Superior temporal gyrus (tissue), 1 donor: ENCODE results near the gene TMUB2.

Experiments used
- DNase-seq: peaks from one replicate; pipeline ENCODE4 v3.0.0-alpha.2; 2016; ENCODE audit errors: extremely low spot score

TMUB2 gene

DNA sequence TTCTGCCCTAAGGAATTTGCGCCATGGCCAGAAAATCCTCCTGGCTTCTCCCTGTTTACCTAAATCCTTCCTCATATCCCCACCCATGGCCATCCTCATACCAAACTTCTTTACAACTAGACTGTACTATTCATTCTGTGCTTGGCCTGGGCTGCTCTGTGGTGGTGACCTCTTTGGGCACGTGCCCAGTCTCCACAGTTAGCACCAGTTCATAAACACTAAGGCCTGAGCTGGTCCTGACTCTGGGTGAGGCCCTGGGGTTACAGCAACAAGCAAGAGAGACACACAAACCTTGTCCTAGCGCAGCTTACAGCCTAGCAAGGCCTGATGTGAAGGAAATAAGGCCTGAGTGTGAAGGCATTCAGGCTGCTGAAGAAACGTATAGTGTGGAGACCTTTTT, 16.0 kb downstream of the TMUB2 start:
- no peak for DNase-seq

DNA sequence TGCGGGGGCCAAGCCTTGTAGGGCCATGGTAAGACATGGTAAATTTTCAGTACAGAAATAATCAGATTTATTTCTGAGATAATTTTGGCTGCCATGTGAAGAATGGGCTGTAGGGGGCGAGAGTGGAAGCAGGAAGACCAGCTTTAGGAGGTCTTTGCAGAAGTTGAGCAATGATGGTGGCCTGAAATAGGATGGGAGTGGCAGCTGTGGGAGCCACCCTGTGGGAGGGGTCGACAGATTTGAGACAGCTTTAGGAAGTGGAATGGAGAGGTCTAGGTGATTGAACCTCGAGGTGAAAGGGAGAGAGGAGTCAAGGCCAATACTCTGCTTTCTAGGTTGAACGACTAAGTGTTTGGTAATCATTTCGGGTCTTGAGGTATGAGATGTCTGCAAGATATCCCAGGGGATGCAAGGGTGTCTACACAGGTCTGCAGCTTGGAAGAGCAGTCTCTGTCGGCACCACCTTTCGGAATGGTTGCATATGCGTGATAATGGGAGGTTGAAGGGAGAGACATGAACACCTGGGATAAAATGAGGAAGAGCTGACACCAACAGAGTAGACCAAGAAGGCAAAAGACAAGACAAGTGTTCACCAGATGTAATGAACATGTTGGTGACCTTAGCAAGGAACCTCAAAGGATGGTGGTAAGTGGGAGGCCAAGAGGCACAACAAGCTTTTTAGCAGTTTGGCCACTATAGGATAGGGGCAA, 17.1 kb downstream of the TMUB2 start:
- peak; percentile 38 for DNase-seq

DNA sequence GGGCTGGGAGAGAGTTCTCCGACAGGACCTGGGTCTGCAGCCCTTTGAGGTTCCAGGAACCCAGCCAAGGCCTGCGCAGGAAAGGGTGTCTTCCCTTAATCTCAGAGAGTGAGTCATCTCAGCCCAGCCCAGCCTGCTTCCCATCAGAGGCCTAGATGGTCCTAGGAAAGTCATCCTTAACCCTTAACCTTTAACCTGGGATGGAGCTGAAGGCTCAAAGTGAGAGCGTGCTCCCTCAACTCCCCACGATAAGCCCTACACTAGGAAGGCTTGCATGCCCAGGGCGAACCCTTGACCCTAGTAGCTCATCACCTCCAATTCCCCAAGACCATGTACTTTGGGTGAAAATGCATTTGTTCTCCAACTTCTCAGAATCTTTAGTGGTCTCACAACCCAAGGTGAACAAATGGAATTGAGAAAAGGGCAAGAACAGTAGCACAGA, 17.7 kb downstream of the TMUB2 start:
- no peak for DNase-seq

DNA sequence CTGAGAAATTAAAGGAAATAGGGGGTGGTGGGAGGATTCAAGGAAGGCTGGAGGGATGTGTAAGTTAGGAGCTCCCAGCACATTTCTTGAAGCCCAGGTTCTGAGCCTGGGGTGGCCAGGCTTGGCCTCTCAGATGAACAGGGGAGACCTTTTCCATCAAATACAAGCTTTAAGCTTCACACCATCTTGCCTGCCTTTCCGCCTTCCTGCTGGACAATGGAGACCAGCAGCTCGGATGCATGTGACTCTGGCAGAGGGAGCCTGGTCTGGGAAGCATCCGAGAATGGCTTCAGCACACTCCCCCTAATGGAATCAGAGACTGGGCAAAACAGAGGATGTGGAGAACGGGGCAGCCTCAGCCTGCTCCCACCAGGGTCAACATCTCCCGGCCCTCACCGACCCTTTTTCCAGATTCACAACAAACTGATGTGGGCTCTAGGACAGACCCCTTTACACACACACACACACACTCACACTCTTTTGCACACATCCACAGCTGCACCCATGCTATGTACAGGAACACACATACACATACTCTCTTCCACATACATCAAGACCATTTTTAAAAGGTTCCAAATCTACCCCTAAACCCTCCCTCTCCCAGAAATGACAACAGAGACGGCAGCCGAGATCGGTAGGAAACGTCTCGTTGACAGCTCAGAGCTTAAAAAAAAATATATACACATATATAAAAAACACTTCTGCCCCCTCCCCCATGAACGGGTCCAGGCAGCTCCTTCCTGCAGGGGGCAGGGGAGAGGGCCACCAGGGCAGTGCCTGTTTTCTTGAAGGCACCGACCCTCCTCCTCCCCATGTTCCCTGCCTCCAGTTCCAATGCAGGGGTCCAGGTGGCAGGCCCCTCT, 19.4 kb downstream of the TMUB2 start:
- DNase-seq: no peak

DNA sequence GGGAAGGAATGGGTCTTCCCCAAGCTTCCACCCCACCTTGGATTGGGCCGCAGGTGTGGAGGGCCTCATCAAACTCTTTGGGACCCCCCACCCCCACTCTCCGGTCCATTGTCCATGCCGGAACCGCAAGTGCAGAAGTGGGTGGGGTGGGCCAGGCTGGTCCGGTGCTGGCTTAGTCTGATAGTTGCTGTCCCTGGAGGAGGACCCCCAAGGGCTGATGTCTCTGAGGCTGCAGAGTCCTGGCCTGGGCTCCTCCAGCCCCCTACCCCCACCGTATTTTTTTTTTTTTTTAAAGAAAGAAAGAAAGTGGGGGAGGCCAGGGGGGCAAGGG, 20.0 kb downstream of the TMUB2 start:
- DNase-seq: no peak

DNA sequence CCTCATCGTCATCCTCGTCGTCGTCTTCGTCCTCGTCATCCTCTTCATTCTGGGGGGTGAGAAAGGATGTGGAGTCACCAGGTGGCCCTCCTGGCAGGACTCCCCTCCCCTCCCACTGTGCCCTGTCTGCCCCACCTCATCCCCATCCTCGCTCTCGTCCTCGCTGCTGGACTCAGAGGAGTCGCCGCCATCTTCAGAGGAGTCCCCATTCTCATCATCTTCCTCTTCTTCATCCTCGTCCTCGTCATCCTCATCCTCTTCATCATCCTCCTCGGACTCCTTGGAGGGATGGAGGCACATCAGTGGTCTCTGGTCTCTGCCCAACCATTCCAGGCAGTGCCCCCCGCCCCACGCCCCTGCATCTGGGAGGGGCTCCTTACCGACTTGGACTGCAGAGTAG, 20.5 kb downstream of the TMUB2 start:
- DNase-seq: no peak

DNA sequence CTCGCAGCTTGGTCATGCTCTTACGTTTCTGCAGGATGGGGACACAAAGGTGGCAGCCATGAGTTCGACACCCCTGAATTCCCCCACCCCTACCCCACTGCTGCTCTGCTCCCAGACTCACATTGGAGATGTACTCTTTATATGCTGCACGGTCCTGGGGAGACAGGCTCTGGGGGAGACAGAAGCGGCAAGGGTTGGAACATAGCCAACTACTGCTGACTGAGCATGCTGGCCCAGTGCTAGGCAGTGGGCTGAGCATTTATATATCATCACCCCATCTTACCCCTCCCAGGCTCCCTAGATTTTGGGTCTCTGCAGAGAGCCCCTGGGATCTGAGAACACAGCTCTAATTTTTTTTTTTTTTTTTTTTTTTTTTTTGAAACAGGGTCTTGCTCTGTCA, 21.0 kb downstream of the TMUB2 start:
- DNase-seq: no peak

DNA sequence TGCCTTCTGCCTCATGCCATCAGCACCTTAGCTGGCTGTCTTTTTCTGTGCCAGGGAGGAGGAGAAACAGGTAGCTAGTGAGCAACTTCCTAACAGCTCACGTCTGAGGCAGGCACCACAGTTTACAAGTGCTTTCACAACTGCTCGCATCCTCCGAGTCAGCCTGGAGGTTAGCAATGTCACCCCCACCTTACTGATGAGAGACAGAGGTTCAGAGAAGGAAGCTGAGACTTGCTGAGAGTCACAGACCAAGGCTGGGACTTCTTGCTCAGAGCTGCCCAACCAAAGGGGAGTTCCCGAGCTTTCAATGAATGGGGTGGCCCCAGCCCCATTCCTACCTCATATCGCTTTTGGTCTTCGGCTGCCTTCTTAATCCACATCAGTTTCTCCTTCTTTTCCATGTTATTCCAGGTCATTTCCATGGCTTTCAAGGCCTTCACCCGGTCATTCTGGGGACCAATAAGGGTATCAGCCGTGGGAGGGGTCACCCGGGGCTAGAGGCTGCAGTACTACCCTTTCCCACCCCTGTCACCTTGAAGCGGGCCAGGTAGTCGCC, 23.1 kb downstream of the TMUB2 start:
- DNase-seq: no peak

DNA sequence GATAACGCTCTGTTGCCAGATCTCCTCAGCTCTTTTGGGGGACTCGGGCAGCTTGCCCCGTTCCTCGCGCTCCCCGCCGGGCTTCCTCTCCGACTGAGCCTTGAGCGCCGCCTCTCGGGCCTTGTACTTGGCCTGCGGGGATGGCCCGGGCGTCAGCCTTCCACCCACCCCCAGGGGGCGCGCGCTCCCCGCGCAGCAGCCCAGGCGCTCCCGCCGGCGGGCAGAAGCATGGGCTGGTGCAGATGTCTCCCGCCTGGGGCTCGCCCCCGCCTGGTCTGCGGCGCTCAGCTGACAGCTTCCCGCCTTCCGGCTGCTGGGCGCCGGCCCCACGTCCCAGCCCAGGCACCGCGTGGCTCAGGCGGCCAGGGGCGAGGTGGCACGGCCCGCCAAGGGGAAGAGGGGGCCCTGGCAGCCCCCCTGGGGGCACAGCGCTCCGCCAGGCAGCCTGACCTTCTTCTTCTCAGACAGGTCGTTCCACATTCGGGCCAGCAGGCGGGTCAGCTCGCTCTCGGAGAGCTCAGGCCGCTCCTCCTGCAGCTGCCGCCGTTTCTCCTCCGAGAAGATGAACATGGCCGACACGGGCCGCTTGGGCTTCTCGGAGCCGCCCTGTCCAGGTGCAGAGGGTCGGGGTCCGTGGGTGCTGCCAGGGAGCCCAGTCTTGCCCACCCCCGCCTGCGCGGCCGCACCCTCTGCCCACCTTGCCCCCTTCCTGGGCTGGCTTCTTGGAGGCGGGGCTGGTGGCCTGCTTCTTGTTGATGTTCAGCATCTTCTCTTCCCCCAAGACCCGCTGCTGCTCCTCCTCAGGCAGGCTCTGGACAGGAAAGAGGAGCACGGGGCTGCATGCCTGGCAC, 23.8 kb downstream of the TMUB2 start:
- peak; percentile 84 for DNase-seq

DNA sequence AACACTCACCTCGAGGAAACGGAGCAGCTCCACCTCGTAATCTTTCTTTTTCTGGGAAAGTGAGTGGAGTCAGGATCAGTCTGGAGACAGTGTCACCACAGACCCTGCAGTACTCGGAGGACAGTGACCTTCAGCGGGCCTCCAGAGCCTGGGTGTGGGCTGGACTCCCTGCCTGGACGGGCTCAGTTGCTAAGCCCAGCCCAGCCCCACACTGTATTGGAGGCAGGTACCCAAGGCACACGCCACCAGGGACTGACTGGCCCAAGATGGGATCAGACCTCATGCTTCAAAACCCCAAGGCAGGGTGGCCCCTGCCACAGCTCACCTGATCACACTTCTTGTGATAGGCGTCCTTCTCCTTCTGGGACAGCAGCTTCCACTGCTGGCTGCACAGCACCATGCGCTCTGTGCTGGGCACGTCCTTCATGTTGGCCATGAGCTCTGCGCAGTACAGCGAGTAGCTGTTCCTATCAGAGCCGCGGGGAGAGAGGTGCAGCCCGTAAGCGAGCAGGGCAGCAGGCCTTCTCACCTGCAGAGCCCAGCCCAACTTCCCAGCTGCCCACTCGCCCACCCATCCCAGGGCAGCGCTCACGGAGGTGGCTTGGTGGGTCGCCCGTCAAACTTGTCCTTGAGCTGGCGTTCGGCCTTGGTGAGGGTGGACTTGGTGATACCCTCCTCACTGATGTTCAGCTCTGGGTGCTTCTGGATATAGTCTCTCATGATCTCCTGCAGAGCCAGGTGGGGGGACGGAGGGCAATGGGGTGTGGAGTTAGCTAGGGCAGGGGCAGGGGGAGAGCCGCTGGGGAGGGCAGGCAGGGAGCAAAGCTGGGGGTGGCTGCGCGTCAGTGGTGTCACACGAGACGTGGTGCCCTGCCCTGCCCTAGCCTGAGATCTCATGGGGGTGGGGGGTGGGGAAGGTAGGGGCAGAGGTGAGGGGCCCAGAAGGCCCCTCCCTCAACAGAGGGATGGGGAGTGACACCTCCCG, 24.8 kb downstream of the TMUB2 start:
- no peak for DNase-seq

DNA sequence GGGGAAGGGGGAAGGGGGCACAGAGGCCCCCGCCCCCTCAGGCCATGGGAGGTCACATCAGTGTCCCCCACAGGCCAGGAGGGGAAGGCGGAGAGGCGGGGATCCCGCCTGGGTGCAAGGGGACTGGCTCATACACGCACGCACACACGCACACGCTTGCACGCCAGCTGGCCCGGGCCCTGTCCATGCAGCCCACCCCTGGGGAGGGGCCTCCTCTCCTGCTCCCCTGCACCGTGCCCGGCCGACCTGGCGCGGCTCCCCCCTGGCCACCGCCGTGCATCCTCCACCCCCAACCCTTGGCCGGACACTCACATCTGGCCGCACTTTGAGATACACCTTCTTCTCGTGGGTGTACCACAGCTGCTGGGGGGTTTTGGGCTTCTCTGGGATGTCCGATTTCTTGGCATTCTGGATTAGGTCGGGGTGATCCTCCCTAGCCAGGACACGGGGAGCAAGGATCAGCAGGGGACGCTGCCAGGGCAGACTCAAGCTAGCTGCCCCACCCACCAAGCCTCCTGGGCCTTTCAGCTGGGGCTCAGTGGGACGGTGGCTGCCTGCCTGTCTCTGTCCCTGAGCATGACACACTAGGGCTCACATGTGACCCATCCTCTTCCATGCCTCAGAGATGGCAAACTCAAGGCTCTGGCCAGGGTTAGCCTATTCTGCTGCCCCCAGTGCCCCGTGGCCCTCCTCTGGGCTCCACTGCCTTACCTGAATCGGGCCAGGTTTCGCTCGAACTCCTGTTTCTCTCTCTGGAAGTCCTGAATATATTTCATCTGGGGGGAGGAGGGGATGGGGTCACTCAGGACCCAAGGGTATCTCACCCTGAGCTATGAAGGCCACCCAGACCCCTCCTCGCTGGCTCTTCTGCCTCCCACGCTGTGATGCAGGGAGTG, 26.0 kb downstream of the TMUB2 start:
- no peak for DNase-seq

DNA sequence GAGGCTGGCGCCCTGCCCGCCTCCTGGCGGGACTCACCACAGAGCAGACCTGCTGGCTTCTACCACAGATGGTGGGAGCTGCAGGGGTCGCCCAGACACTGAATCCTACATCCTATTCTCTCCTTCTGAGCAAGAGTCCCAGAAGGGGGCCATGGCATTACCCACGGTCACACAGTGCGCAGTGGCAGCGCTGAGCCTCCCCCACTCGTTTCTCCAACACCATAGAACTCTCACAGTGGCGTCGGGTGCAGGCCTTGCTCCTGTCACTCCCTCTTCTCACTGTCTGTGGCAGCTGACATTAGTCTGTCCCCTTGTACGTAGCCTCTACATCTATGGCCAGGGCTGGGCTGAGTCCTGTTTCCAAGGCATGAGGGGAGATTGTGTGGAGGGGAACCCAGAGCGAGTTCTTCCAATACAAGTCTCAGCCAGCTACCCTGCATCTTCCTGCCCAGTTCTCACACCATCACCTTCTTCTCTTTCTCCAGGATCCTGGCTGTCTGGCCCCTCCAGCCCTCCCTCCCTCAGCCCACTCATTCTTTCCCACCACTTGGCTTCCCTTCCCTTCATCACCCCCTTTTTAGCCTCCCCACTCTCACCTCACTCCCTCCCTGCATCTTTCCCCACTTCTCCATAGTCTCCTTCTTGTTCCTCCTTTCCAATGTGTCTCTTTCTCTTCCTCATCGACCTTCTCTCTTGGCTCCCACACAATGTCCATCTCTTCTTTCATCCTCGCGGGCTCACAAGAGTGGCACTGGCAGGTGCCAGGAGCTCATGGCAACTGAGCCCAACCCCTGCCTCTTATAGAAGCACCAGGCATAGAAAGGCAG, 26.8 kb downstream of the TMUB2 start:
- DNase-seq: no peak

DNA sequence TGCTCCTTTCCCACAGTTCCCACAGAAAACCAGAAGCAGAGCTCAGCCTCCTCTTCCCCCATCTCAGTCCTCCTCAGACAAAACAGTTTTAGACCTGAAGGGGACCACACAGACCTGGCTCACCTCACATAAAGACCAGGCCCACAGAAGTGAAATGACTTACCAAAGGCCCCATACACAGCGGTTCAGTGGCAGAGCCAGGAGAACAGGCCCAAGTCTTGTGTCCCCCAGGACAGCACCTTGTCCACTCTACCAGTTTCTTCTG, 27.4 kb downstream of the TMUB2 start:
- no peak for DNase-seq

DNA sequence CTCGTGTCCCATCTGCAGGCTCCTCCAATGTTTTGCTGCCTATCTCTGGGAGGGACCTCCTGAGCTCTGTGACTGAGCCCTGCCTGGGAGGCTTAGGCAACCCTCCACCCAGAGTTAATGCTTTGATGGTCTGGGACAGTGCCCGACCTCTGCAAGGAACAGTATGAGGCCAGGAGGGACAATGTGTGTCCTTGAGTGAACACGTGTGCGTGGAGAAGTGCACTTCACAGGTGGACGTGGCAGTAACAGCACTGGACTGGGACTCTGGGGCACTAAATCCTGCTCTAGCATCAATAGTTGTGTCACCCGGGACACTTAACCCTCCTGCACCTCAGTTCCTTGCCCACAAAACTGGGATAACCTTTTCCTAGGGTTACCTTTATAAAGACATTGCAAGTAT, 28.1 kb downstream of the TMUB2 start:
- no peak for DNase-seq

DNA sequence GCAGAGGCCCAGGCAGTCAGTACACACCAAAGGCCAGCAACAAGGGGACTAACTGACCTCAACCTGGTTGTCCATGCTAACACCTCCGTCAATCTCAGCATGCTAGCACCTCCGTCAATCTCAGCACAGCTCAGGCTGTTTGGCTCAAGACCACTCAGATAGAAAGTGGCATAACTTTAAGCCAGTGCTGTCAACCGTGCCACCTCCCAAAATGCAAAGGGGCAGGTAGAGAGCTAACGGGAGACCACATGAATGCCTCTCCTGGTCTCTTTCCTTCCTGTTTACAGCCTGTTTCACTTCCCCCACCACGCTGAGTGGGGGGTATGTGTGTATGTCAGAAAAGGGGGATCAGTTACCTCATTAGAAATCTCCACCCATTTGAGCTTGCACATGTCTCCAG, 29.4 kb downstream of the TMUB2 start:
- no peak for DNase-seq

DNA sequence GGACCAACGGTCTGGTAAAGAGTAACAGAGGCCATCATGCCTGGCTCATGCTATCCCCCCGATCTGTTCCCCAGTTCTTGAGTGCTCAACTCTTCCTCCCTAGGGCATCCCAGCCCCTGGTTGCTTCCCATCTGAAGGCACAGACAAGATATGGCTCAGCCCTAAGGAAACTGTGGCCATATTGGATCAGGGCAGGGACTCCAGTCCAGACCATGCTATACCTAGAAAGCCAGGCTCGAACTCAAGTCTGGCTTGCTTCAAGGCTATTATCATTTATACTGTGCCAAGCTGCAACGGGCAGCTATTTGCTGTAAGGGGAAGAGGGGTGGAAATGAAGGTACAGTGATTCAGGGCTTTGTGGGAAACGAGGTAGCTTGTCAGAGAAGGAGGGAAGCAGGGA, 29.9 kb downstream of the TMUB2 start:
- no peak for DNase-seq

DNA sequence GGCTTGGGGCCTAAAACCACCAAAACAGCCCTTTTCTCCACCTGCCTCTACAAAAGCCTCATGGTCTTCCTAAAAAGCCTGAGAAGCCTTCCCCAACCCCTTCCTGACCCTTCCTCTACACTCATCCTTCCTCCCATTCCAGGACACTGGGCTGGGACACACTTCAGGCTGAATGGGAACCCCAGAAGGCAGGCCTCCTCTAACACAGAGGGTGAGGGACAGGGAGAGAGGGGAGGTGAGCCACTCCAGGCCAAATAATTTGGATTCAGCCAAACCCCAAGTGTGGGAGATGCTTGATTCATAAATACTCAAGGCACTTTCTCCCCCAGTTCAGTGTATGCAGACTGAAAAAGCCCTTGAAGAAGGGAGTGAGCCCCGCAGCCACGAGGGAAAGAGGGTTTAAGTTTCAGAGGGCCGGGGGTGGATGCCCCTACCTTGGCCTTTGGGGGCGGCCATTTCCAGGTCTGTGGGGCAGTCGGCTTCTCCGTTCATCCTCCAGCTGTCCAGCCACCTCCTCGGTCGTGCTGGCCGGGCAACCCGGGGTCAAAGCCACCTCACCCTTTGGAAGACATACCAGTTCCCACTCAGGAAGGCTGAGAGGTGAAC, 31.1 kb downstream of the TMUB2 start:
- DNase-seq: no peak

DNA sequence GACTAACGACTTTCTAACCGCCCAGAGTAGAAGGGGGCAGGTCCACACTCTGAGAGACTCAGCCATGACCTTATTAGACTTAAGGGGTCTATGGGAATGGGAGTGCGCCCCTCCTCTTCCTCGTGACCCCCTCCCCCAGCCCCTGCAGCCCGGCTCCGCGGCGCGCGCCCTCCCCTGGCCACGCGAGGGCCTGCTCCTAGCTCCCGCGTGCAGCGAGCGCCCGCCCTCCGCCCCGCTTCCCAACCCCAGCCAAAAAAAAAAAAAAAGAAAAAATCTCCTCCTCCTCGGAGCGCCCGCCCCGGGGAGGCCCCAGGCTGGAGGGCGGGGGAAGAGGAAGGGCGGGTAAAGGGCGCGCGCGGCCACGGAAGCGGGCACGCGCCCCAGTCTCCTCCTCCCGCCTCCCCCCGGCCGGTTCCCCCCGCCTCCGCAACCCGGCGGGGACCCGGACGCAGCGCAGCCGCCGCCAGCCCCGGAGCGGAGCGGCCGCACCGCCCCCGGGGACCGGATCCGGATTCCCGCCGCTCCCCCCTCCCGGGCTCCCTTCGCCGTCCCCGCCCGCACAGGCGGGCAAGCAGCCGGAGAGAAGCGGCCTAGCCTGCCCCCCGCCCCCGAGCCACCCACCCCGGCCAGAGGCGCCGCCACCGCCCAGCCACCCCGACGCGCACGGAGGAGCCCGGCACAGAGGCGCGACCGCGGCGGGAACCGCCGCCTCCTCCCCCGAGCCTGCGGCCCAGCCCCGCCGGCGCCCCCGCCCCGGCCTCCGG, 31.8 kb downstream of the TMUB2 start:
- DNase-seq: peak; percentile 90
